Mucosa of stomach (tissue), 1 donor: ENCODE measurements around the gene MID1.

Source experiments
- H3K27me3 ChIP-seq: one replicate; pipeline ENCODE4 v1.7.0; 2013; ENCODE audit warnings: mild to moderate bottlenecking, low read length; ENCODE audit not compliant: control insufficient read depth, insufficient read depth
- H3K36me3 ChIP-seq: one replicate; pipeline ENCODE4 v1.7.0; 2013; ENCODE audit warnings: low read length; ENCODE audit not compliant: control insufficient read depth, insufficient read depth
- H3K4me1 ChIP-seq: one replicate; pipeline ENCODE4 v1.7.0; 2013; ENCODE audit warnings: mild to moderate bottlenecking, low read length; ENCODE audit not compliant: control insufficient read depth, insufficient read depth
- H3K4me3 ChIP-seq: one replicate; pipeline ENCODE4 v1.7.0; 2013; ENCODE audit warnings: low read length
- H3K9ac ChIP-seq: one replicate; pipeline ENCODE4 v1.7.0; 2013; ENCODE audit warnings: mild to moderate bottlenecking, low read length, moderate library complexity
- H3K9me3 ChIP-seq: one replicate; pipeline ENCODE4 v1.7.0; 2013; ENCODE audit warnings: mild to moderate bottlenecking, low read length, moderate library complexity; ENCODE audit not compliant: control insufficient read depth
- donor health status: Pancreatic carcinoma.

Gene MID1

GRCh38 chrX:10634392-10635161 is 14.2 kb upstream of the MID1 start:
- Histone ChIP-seq H3K9ac (no peak overlapping the region), H3K36me3 (no peaks in the 10 kb centered on the region), H3K27me3 (no peaks in the 10 kb centered on the region), H3K9me3 (no peaks in the 10 kb centered on the region), H3K4me1 (no peaks in the 10 kb centered on the region), H3K4me3 (no peak overlapping the region)

- H3K9ac ChIP-seq = no peak overlapping the region
Measured at GRCh38 chrX:10633722-10634121, 13.3 kb upstream of the MID1 start.

GRCh38 chrX:10631416-10632145 is 11.2 kb upstream of the MID1 start:
- Histone ChIP-seq H3K4me3 (no peak overlapping the region), H3K4me1 (no peaks in the 10 kb centered on the region), H3K27me3 (no peaks in the 10 kb centered on the region), H3K36me3 (no peaks in the 10 kb centered on the region), H3K9ac (no peak overlapping the region), H3K9me3 (no peaks in the 10 kb centered on the region)

More at GRCh38 chrX:10633722-10634121, 13.3 kb upstream of the MID1 start:
- H3K4me3 ChIP-seq = no peak overlapping the region
- no peaks in the 10 kb centered on the region for H3K27me3 ChIP-seq
- H3K36me3 ChIP-seq = no peaks in the 10 kb centered on the region
- no peaks in the 10 kb centered on the region for H3K4me1 ChIP-seq
- no peaks in the 10 kb centered on the region for H3K9me3 ChIP-seq

- Histone ChIP-seq H3K9ac (no peak overlapping the region), H3K36me3 (no peaks in the 10 kb centered on the region), H3K4me1 (no peaks in the 10 kb centered on the region), H3K27me3 (no peaks in the 10 kb centered on the region), H3K9me3 (no peaks in the 10 kb centered on the region), H3K4me3 (no peak overlapping the region)
Measured at GRCh38 chrX:10630320-10630719, 9.9 kb upstream of the MID1 start.

GRCh38 chrX:10629905-10630304 is 9.5 kb upstream of the MID1 start:
- no peak overlapping the region for H3K4me3 ChIP-seq
- no peaks in the 10 kb centered on the region for H3K36me3 ChIP-seq
- H3K9me3 ChIP-seq = no peaks in the 10 kb centered on the region

GRCh38 chrX:10628906-10629305 is 8.5 kb upstream of the MID1 start:
- no peaks in the 10 kb centered on the region for H3K4me1 ChIP-seq
- H3K9me3 ChIP-seq = no peaks in the 10 kb centered on the region
- H3K9ac ChIP-seq = no peak overlapping the region
- no peaks in the 10 kb centered on the region for H3K36me3 ChIP-seq
- no peaks in the 10 kb centered on the region for H3K27me3 ChIP-seq
- no peak overlapping the region for H3K4me3 ChIP-seq

More at GRCh38 chrX:10629905-10630304, 9.5 kb upstream of the MID1 start:
- no peaks in the 10 kb centered on the region for H3K4me1 ChIP-seq
- H3K9ac ChIP-seq = no peak overlapping the region
- H3K27me3 ChIP-seq = no peaks in the 10 kb centered on the region

GRCh38 chrX:10622197-10622596 is 1.8 kb upstream of the MID1 start:
- Histone ChIP-seq H3K27me3 (no peaks in the 10 kb centered on the region), H3K9me3 (no peaks in the 10 kb centered on the region), H3K4me3 (no peak overlapping the region), H3K4me1 (peaks cover 11% of the 10 kb centered on the region), H3K9ac (no peak overlapping the region), H3K36me3 (no peaks in the 10 kb centered on the region)

- Histone ChIP-seq H3K4me3 (peak overlapping the region; percentile 56), H3K9me3 (no peaks in the 10 kb centered on the region), H3K4me1 (peaks cover 11% of the 10 kb centered on the region), H3K9ac (peak overlapping the region; percentile 60), H3K36me3 (no peaks in the 10 kb centered on the region), H3K27me3 (no peaks in the 10 kb centered on the region)
Measured at GRCh38 chrX:10619425-10620046, 849 bp downstream of the MID1 start.

- Histone ChIP-seq H3K9me3 (no peaks in the 10 kb centered on the region), H3K4me1 (peaks cover 11% of the 10 kb centered on the region), H3K4me3 (peak overlapping the region; percentile 56), H3K9ac (peak overlapping the region; percentile 50), H3K36me3 (no peaks in the 10 kb centered on the region), H3K27me3 (no peaks in the 10 kb centered on the region)
Measured at GRCh38 chrX:10618961-10619360, 1.4 kb downstream of the MID1 start.

- H3K9me3 ChIP-seq = no peaks in the 10 kb centered on the region
- no peaks in the 10 kb centered on the region for H3K27me3 ChIP-seq
- H3K4me1 ChIP-seq = peaks cover 11% of the 10 kb centered on the region
- no peak overlapping the region for H3K9ac ChIP-seq
- H3K4me3 ChIP-seq = no peak overlapping the region
- no peaks in the 10 kb centered on the region for H3K36me3 ChIP-seq
Measured at GRCh38 chrX:10617999-10618351, 2.4 kb downstream of the MID1 start.

GRCh38 chrX:10617186-10617998 is 3.0 kb downstream of the MID1 start:
- peaks cover 11% of the 10 kb centered on the region for H3K4me1 ChIP-seq
- no peak overlapping the region for H3K4me3 ChIP-seq
- no peaks in the 10 kb centered on the region for H3K36me3 ChIP-seq
- H3K9me3 ChIP-seq = no peaks in the 10 kb centered on the region
- H3K27me3 ChIP-seq = no peaks in the 10 kb centered on the region
- no peak overlapping the region for H3K9ac ChIP-seq
